Right hindlimb (tissue), 1 donor: ENCODE measurements around the gene OR8D1.
"Not testable (repeated sequence)": the region's sequence is repeated elsewhere in the genome, so short reads cannot be mapped to it uniquely, and the experiment has no call there.

Experiments used
- DNase-seq: peaks from one replicate; pipeline ENCODE4 v3.0.0-alpha.2; 2018

Gene OR8D1

GRCh38 chr11:124278261-124278660 lies 35.5 kb downstream of the OR8D1 start:
- DNase-seq = no peak

- DNase-seq = no peak
These were observed 35.9 kb downstream of the OR8D1 start for GRCh38 chr11:124277804-124278203.

GRCh38 chr11:124277207-124277606 lies 36.5 kb downstream of the OR8D1 start:
- DNase-seq = no peak

- no peak for DNase-seq
These were observed 37.7 kb downstream of the OR8D1 start for GRCh38 chr11:124276081-124276480.

- no peak for DNase-seq
These were observed 39.7 kb downstream of the OR8D1 start for GRCh38 chr11:124274000-124274399.

GRCh38 chr11:124270886-124271285 lies 42.9 kb downstream of the OR8D1 start:
- DNase-seq = not testable (repeated sequence)

- DNase-seq = not testable (repeated sequence)
These were observed 48.7 kb downstream of the OR8D1 start for GRCh38 chr11:124265041-124265440.

- DNase-seq = no peak
These were observed 57.7 kb downstream of the OR8D1 start, which contains the start of gene OR8G5 for GRCh38 chr11:124256076-124256475. Gene OR8G5 (plus strand): TSS chr11:124256376. CDS start chr11:124264932, 8,556 bp downstream.
